Prostate gland (tissue), 2 donors: ENCODE data around the gene MUL1. TPM values are rescaled to one million over a fixed set of nuclear protein-coding genes. Genes with fewer than 3 reads are reported as not detected.

Experiments used
- DNase-seq: peaks from one replicate; pipeline ENCODE4 v3.0.0-alpha.2; 2019; ENCODE audit warnings: low spot score
- H3K27ac ChIP-seq, 2 donors: fragments of 200-600 bp; sonication (generic); 2 replicates each; pipeline ENCODE4 v1.5.1; 2017 to 2019
- H3K27me3 ChIP-seq: fragments of 200-600 bp; sonication (generic); replicated peaks from 2 replicates; pipeline ENCODE4 v1.5.1; 2019; ENCODE audit not compliant: insufficient read depth
- H3K36me3 ChIP-seq, 2 donors: fragments of 200-600 bp; sonication (generic); 1 replicate in 1 of 2; 2 replicates in 1 of 2; pipeline versions ENCODE4 v1.5.1 to v1.8.1; 2017 to 2019
- H3K4me1 ChIP-seq: fragments of 200-600 bp; sonication (generic); replicated peaks from 2 replicates; pipeline ENCODE4 v1.5.1; 2019
- H3K4me3 ChIP-seq, 2 donors: fragments of 200-600 bp; sonication (generic); 2 replicates each; pipeline ENCODE4 v1.5.1; 2017 to 2019
- H3K9me3 ChIP-seq: fragments of 200-600 bp; sonication (generic); 2 replicates; pipeline ENCODE4 v1.5.1; 2017
- POLR2A ChIP-seq: fragments of 450-650 bp; IDR thresholded peaks from one replicate; pipeline ENCODE4 v1.6.1; 2016; ENCODE audit warnings: antibody characterized with exemption, mild to moderate bottlenecking
- POLR2AphosphoS5 ChIP-seq: sonication (generic); formaldehyde crosslinking; IDR thresholded peaks from one replicate; pipeline ENCODE4 v1.6.1; 2017; ENCODE audit warnings: antibody characterized with exemption
- WGBS: methylation state at CpG from one replicate; pipeline ENCODE4 v1.1.5; 2018; 5-methylcytosine and 5-hydroxymethylcytosine counted together
- intact Hi-C: fragments of 100-400 bp; cut with DNase I; formaldehyde crosslinking; loops from one replicate; pipeline ENCODE4 v1.14.2; 2022
- total RNA-seq, 2 donors: library from RNA; depleted of rRNA; stranded (reverse); fragments of >200 nt; gene quantifications; one replicate each; pipeline ENCODE4 v1.1.0, GENCODE V29; 2016
- TF ChIP-seq, protein P1 (sequence below), 4 experiments: fragments of 200-600 bp in 2 of 4; fragments of 450-650 bp in 2 of 4; sonication (generic) in 2 of 4; IDR thresholded peaks; 1 replicate in 3 of 4; 2 replicates in 1 of 4; pipeline ENCODE4 v1.5.1; 2016 to 2019; ENCODE audit warnings: antibody characterized with exemption in 4 of 4, mild to moderate bottlenecking in 2 of 4, moderate library complexity in 2 of 4

MUL1 gene
- total RNA-seq, 2 donors from 2014 or later: 30.0 to 37.0 TPM

DNA sequence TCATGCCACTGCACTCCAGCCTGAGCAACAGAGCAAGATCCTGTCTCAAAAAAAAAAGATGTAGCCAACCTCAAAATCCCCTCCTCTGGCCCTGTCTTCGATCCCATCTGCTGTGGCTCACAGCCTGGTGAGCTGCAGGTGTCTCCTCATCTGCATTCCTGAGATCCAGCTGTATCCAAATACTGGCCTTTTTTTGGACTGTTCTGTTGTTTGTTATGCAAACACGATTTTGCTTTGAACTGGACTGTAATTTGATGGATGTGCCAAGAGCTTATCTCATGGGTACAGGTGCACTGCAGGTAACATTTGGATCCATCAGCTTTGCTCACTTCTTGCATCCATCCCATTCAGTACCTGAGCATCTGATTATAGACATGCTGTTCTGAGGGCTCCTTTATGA is 30.3 kb upstream of the MUL1 start:
- 27% methylated on average over 2 of the region's 2 CpGs for WGBS
- no peak for TF ChIP-seq POLR2AphosphoS5
- TF ChIP-seq, protein P1, sequence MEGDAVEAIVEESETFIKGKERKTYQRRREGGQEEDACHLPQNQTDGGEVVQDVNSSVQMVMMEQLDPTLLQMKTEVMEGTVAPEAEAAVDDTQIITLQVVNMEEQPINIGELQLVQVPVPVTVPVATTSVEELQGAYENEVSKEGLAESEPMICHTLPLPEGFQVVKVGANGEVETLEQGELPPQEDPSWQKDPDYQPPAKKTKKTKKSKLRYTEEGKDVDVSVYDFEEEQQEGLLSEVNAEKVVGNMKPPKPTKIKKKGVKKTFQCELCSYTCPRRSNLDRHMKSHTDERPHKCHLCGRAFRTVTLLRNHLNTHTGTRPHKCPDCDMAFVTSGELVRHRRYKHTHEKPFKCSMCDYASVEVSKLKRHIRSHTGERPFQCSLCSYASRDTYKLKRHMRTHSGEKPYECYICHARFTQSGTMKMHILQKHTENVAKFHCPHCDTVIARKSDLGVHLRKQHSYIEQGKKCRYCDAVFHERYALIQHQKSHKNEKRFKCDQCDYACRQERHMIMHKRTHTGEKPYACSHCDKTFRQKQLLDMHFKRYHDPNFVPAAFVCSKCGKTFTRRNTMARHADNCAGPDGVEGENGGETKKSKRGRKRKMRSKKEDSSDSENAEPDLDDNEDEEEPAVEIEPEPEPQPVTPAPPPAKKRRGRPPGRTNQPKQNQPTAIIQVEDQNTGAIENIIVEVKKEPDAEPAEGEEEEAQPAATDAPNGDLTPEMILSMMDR (IDR thresholded peaks at IDR 0.05): no peak
- TF ChIP-seq POLR2A: no peak
- H3K4me3 ChIP-seq: no peak overlapping the region
- DNase-seq: no peak
- H3K27me3 ChIP-seq: no peaks in the 10 kb centered on the region
- no peaks in the 10 kb centered on the region for H3K4me1 ChIP-seq
- H3K27ac ChIP-seq: no peak overlapping the region
- no peaks in the 10 kb centered on the region for H3K9me3 ChIP-seq
- intact Hi-C loops: no loop called here
- H3K36me3 ChIP-seq: no peaks in the 10 kb centered on the region

DNA sequence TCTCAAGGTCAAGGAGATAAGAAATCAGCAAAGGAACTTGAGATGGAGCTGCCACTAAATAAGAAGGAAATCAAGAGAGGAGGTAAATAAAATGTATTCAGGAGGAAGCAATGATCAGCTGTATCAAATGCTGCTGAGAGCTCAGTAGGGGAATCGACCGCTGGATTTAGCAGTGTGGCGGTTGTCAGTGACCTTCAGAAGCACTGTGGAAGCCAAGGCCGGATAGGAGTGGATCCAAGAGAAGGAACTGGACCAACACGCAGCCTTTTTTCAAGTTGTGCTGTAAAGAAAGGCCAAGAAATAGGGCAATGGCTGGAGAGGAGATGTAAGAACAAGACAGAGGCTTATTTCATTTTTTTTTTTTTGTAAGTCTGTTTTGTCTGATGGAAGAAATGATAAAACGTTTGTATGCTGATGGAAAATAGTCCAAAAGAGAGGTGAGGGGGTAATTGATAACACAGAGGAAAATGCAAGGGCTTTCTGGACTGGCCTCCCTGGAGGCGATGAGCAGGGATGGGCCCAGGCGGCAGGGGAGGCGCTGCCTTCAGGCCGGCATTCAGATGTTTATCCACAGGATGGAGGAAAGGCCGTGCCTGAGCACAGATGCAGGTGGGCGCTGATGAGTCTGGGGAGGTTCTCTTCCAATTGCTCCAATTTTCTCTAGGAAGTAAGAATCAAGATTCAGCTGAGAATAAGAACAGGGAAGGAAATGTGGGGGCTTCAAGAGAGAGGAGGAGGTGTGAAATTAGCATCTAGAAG is 26.9 kb upstream of the MUL1 start:
- no peak overlapping the region for H3K4me3 ChIP-seq
- H3K27ac ChIP-seq: no peak overlapping the region
- no peaks in the 10 kb centered on the region for H3K27me3 ChIP-seq
- H3K36me3 ChIP-seq: no peaks in the 10 kb centered on the region
- intact Hi-C loops: no loop called here
- H3K9me3 ChIP-seq: no peaks in the 10 kb centered on the region
- 68% methylated on average over 12 of the region's 12 CpGs for WGBS
- H3K4me1 ChIP-seq: no peaks in the 10 kb centered on the region
- DNase-seq: no peak
- TF ChIP-seq, protein P1 (IDR thresholded peaks at IDR 0.05): no peak
- TF ChIP-seq POLR2AphosphoS5: no peak

DNA sequence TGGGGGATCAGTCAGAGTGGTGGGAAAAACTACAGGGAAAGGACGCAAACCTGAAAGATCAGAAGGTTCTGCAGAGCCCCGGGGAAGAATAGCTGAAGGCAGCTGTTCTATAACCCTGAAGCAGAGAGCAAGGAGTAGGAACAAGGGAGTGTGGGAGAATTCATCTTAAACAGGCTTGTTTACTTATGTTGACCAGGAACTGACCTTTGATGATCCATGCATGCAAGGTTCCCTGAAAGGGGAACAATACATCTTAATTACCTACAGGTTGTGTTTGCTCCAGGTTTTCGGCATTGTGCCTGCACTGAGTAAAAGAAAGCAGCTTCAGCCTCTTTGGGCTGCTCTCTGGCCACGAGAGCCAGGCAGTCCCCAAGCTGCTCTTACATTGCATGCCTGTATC is 25.7 kb upstream of the MUL1 start:
- no peaks in the 10 kb centered on the region for H3K4me1 ChIP-seq
- TF ChIP-seq, protein P1 (IDR thresholded peaks at IDR 0.05): no peak
- TF ChIP-seq POLR2AphosphoS5: no peak
- TF ChIP-seq POLR2A: no peak
- no peaks in the 10 kb centered on the region for H3K9me3 ChIP-seq
- intact Hi-C loops: no loop called here
- no peak overlapping the region for H3K27ac ChIP-seq
- H3K36me3 ChIP-seq: no peaks in the 10 kb centered on the region
- H3K27me3 ChIP-seq: no peaks in the 10 kb centered on the region
- no peak for DNase-seq
- 53% methylated on average over 4 of the region's 4 CpGs for WGBS
- no peak overlapping the region for H3K4me3 ChIP-seq

DNA sequence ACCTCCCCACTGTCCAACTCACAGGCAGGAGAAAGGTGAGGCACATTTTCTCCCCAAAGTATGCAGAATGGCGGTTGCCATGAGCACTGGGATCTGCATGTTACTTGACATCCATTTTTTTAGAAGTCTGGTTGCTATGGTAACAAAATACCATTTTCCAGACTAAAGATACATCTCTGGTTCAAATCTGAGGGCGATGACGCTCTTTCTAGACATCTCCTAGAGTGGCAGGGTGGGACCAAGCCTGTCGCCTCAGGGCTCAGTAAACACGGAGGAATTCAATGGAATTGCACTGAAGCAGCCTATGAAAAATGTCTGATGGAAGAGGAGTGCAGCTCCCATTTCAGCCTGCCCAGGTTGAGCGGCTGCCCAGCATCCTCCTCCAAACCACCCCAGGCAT is 22.9 kb upstream of the MUL1 start:
- no peak for DNase-seq
- H3K4me3 ChIP-seq: no peak overlapping the region
- 43% methylated on average over 6 of the region's 6 CpGs for WGBS
- H3K9me3 ChIP-seq: no peaks in the 10 kb centered on the region
- no peaks in the 10 kb centered on the region for H3K4me1 ChIP-seq
- no peaks in the 10 kb centered on the region for H3K27me3 ChIP-seq
- H3K36me3 ChIP-seq: no peaks in the 10 kb centered on the region
- TF ChIP-seq, protein P1 (IDR thresholded peaks at IDR 0.05): no peak
- TF ChIP-seq POLR2A: no peak
- TF ChIP-seq POLR2AphosphoS5: no peak
- intact Hi-C loops: no loop called here
- no peak overlapping the region for H3K27ac ChIP-seq

DNA sequence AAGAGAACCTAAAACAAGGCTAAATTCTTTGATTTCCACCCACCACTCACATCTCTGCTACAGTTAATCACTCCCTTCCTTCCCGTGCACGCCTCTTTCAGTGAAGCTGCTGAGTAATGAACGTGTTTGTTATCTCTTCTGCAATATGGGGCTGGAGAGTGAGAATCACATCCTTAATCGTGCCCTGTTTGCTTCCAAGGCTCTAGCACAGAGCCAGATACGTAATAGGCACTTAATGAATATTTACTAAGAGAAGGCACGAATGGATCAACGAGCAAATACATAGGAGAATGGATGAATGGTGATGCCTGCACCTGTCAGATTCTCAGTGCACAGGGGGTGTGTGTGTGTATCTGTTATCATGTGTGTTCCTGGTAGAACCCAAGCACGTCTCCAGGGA is 22.4 kb upstream of the MUL1 start:
- WGBS: 46% methylated on average over 8 of the region's 8 CpGs
- Histone ChIP-seq H3K27me3 (no peaks in the 10 kb centered on the region), H3K4me3 (no peak overlapping the region), H3K27ac (no peak overlapping the region), H3K9me3 (no peaks in the 10 kb centered on the region), H3K4me1 (no peaks in the 10 kb centered on the region), H3K36me3 (no peaks in the 10 kb centered on the region)
- intact Hi-C loops: no loop called here
- no peak for DNase-seq
- TF ChIP-seq, protein P1 (IDR thresholded peaks at IDR 0.05): no peak
- TF ChIP-seq POLR2AphosphoS5: no peak
